ENCODE data around the gene PSMD4. TPM values are rescaled to one million over a fixed set of nuclear protein-coding genes. Genes with fewer than 3 reads are reported as not detected.
"Not testable (repeated sequence)": the region's sequence is repeated elsewhere in the genome, so short reads cannot be mapped to it uniquely, and the experiment has no call there.

Gene PSMD4
- total RNA-seq, 1 donor from 2014 or later: 201 TPM

GRCh38 chr1:151273924-151274466 lies 19.5 kb downstream of the PSMD4 start:
- H3K4me1 Mint-ChIP-seq: peaks cover 32% of the 10 kb centered on the region
- H3K27ac Mint-ChIP-seq: no peak overlapping the region
- no peak overlapping the region for H3K4me3 Mint-ChIP-seq
- no peak for DNase-seq
- no peaks in the 10 kb centered on the region for H3K27me3 Mint-ChIP-seq
- POLR2A ChIA-PET: interaction anchor here (1.1 to 1.4 kb wide), 2 partner anchors 8 to 20 kb away, joined by 4 to 5 read pairs; partner anchors contain the start of genes PSMD4 and ZNF687
- ATAC-seq (ENCODE audit: low read depth): no peak
- TF ChIP-seq CTCF (IDR thresholded peaks at IDR 0.05): no peak
- intact Hi-C loops (cut with micrococcal nuclease): no loop called here
- peaks cover 30% of the 10 kb centered on the region for H3K36me3 Mint-ChIP-seq (ENCODE audit: low read depth)
- no peaks in the 10 kb centered on the region for H3K9me3 Mint-ChIP-seq
- CTCF ChIA-PET: interaction anchor here (0.5 kb wide), 1 partner anchor 252 kb away, joined by 3 read pairs; no protein-coding TSS in a partner anchor

GRCh38 chr1:151275341-151275740 lies 20.8 kb downstream of the PSMD4 start:
- peaks cover 21% of the 10 kb centered on the region for H3K36me3 Mint-ChIP-seq (ENCODE audit: low read depth)
- DNase-seq; H3K27me3 Mint-ChIP-seq; H3K27ac Mint-ChIP-seq; CTCF ChIA-PET; intact Hi-C loops (cut with micrococcal nuclease); H3K4me3 Mint-ChIP-seq; ATAC-seq (ENCODE audit: low read depth); H3K9me3 Mint-ChIP-seq: not testable (repeated sequence)
- peaks cover 40% of the 10 kb centered on the region for H3K4me1 Mint-ChIP-seq
- POLR2A ChIA-PET: interaction anchor here (0.6 to 1.1 kb wide), 4 partner anchors 21 to 1391 kb away, joined by 3 to 4 read pairs (median 4); partner anchors contain the start of genes PSMD4 and RFX5

- CTCF ChIA-PET: interaction anchor here (0.9 to 1.3 kb wide), 4 partner anchors 23 to 63 kb away, joined by 4 to 8 read pairs (median 4); partner anchors contain the start of gene PSMD4
- POLR2A ChIA-PET: interaction anchor here (0.8 to 1.7 kb wide), 13 partner anchors 12 to 913 kb away, joined by 3 to 26 read pairs (median 5); partner anchors contain the start of genes PI4KB, PSMD4, RPRD2 and VPS72
- Mint-ChIP-seq H3K36me3 (ENCODE audit: low read depth) (peaks cover 23% of the 10 kb centered on the region), H3K9me3 (no peaks in the 10 kb centered on the region), H3K4me1 (peaks cover 47% of the 10 kb centered on the region), H3K27me3 (no peaks in the 10 kb centered on the region), H3K4me3 (peak overlapping the region; percentile 66), H3K27ac (peak overlapping the region; percentile 89)
- TF ChIP-seq CTCF (IDR thresholded peaks at IDR 0.05): no peak
- no peak for ATAC-seq (ENCODE audit: low read depth)
- DNase-seq: no peak
- intact Hi-C loops (cut with micrococcal nuclease): loop anchor here (1.0 kb wide), 1 partner anchor 23 kb away; the partner anchor contains the start of gene PSMD4
Measured at GRCh38 chr1:151277249-151277648, 22.7 kb downstream of the PSMD4 start.

GRCh38 chr1:151281225-151281968 lies 26.9 kb downstream of the PSMD4 start:
- H3K27me3 Mint-ChIP-seq: no peaks in the 10 kb centered on the region
- H3K9me3 Mint-ChIP-seq: no peaks in the 10 kb centered on the region
- peaks cover 29% of the 10 kb centered on the region for H3K36me3 Mint-ChIP-seq (ENCODE audit: low read depth)
- ChIA-PET POLR2A (interaction anchor here (0.5 to 2.5 kb wide), 38 partner anchors 8 to 1395 kb away, joined by 3 to 36 read pairs (median 4); partner anchors contain the start of genes GABPB2, GOLPH3L, LYSMD1 and PI4KB), CTCF (interaction anchor here (0.5 to 1.3 kb wide), 5 partner anchors 19 to 441 kb away, joined by 3 to 9 read pairs (median 3); partner anchors contain the start of gene PI4KB)
- peak overlapping the region; percentile 99 for H3K27ac Mint-ChIP-seq
- peak; percentile 93 for DNase-seq
- peak overlapping the region; percentile 99 for H3K4me3 Mint-ChIP-seq
- H3K4me1 Mint-ChIP-seq: peaks cover 59% of the 10 kb centered on the region
- no peak for TF ChIP-seq CTCF (IDR thresholded peaks at IDR 0.05)
- intact Hi-C loops (cut with micrococcal nuclease): loop anchor here (1.0 to 5.0 kb wide), 3 partner anchors 46 to 654 kb away; partner anchors contain the start of genes ENSA, PI4KB and PRUNE1
- peak; percentile 25 for ATAC-seq (ENCODE audit: low read depth)

- ATAC-seq (ENCODE audit: low read depth) (peak; percentile 88), DNase-seq (peak; percentile 96)
- TF ChIP-seq CTCF (IDR thresholded peaks at IDR 0.05): no peak
- Mint-ChIP-seq H3K9me3 (no peaks in the 10 kb centered on the region), H3K4me1 (peaks cover 54% of the 10 kb centered on the region), H3K4me3 (peak within 1 kb of the TSS; percentile 99), H3K27me3 (no peaks in the 10 kb centered on the region), H3K27ac (peak within 1 kb of the TSS; percentile 99), H3K36me3 (ENCODE audit: low read depth) (peaks cover 38% of the 10 kb centered on the region)
- ChIA-PET CTCF (interaction anchor here (0.8 to 2.0 kb wide), 6 partner anchors 18 to 59 kb away, joined by 3 to 11 read pairs (median 4); no protein-coding TSS in a partner anchor), POLR2A (interaction anchor here (0.5 to 2.5 kb wide), 44 partner anchors 9 to 1395 kb away, joined by 3 to 36 read pairs (median 4); partner anchors contain the start of genes GABPB2, LYSMD1, PI4KB and POGZ)
- intact Hi-C loops (cut with micrococcal nuclease): loop anchor here (1.0 to 5.0 kb wide), 10 partner anchors 19 to 655 kb away; partner anchors contain the start of genes ENSA, PI4KB, PIP5K1A and PRUNE1
Measured at GRCh38 chr1:151281969-151282882, 27.7 kb downstream of the PSMD4 start, which contains the start of gene ZNF687. Gene ZNF687, plus strand, starts transcription at chr1:151282299. Its CDS starts 3,993 bp downstream, at chr1:151286292.
